K562 (cell line): ENCODE results near the gene VLDLR. TPM values are rescaled to one million over a fixed set of nuclear protein-coding genes. Genes with fewer than 3 reads are reported as not detected.

Experiments used
- ATAC-seq: fragments of 200-7000 bp; cut with Tn5 transposase; 3 replicates; pipeline ENCODE4 v1.9.1; 2020; ENCODE audit warnings: moderate library complexity
- BruUV-seq: library from RNA; stranded (reverse); fragments of 400-500 nt; replicated peaks from 2 replicates; lab custom pipeline; 2021; lab: Mats Ljungman, UMichigan
- CTCF ChIA-PET: fragments of 300-600 bp; formaldehyde crosslinking; extraction: SDS; loops from one replicate; lab custom pipeline; 2021; ENCODE audit warnings: low intra/inter-chr PET ratio; lab: Yijun Ruan, JAX
- POLR2A ChIA-PET: fragments of 300-600, 350-650 bp; sonication (Branson Sonifier 250); formaldehyde crosslinking; extraction: SDS; loops from one replicate; lab custom pipeline; 2021; ENCODE audit warnings: antibody characterized with exemption, inconsistent platforms; lab: Yijun Ruan, JAX
- DNase-seq, 4 experiments: peaks; one replicate each; pipeline versions ENCODE4 v3.0.0 to v3.0.0-alpha.2; 2011 to 2018; ENCODE audit warnings: low spot score in 3 of 4, mixed read lengths in 3 of 4; ENCODE audit errors: extremely low read depth in 1 of 4
- FAIRE-seq: peaks from 2 replicates; lab custom pipeline; 2011; peaks lifted over from hg19 to GRCh38; lab: Jason Lieb, UNC
- H2AFZ ChIP-seq: 2 replicates; pipeline ENCODE4 v1.6.0; 2011; ENCODE audit warnings: low read depth, low read length, control low read depth, inconsistent platforms
- H3K27ac ChIP-seq: fragments of 200-600 bp; 3 replicates; pipeline ENCODE4 v1.8.0; 2011; ENCODE audit warnings: low read depth, mild to moderate bottlenecking, control low read depth, inconsistent platforms, low read length, moderate library complexity, mixed read lengths; ENCODE audit errors: extremely low read depth
- H3K27me3 ChIP-seq, 2 experiments: fragments of 300-600 bp in 1 of 2; 2 replicates in 1 of 2; 3 replicates in 1 of 2; pipeline versions ENCODE4 v1.6.0 to v1.8.0; 2011; ENCODE audit warnings: inconsistent platforms in 2 of 2, low read length in 2 of 2, mild to moderate bottlenecking in 1 of 2, mixed read lengths in 1 of 2, moderate library complexity in 1 of 2; ENCODE audit not compliant: control insufficient read depth in 2 of 2, insufficient read depth in 2 of 2
- H3K36me3 ChIP-seq: fragments of 300-600 bp; 3 replicates; pipeline ENCODE4 v1.8.0; 2011; ENCODE audit warnings: mild to moderate bottlenecking, low read length, inconsistent platforms; ENCODE audit not compliant: control insufficient read depth, insufficient read depth
- H3K4me1 ChIP-seq, 2 experiments: fragments of 200-600 bp in 1 of 2; replicated peaks in 1 of 2; 2 replicates in 1 of 2; 3 replicates in 1 of 2; pipeline versions ENCODE4 v1.5.1 to v1.8.0; 2011; ENCODE audit warnings: inconsistent platforms in 2 of 2, low read length in 2 of 2, mild to moderate bottlenecking in 1 of 2, mixed read lengths in 1 of 2, moderate library complexity in 1 of 2; ENCODE audit not compliant: control insufficient read depth in 2 of 2, insufficient read depth in 2 of 2
- H3K4me2 ChIP-seq: 2 replicates; pipeline ENCODE4 v1.6.1; 2011; ENCODE audit warnings: low read length, control low read depth, inconsistent platforms, mixed read lengths; ENCODE audit not compliant: insufficient read depth
- H3K4me3 ChIP-seq: fragments of 200-600 bp; sonication (generic), shearing (Covaris generic); 2 replicates; pipeline ENCODE4 v1.5.1; 2016; ENCODE audit warnings: control low read depth, inconsistent platforms
- H3K79me2 ChIP-seq: fragments of 200-600 bp; 3 replicates; pipeline ENCODE4 v1.8.0; 2011; ENCODE audit warnings: low read length, inconsistent platforms; ENCODE audit not compliant: control insufficient read depth, insufficient read depth
- H3K9ac ChIP-seq, 2 experiments: 2 replicates each; pipeline versions ENCODE4 v1.6.0 to v1.6.1; 2011; ENCODE audit warnings: low read depth in 2 of 2, low read length in 2 of 2, control low read depth in 1 of 2, inconsistent platforms in 1 of 2, mild to moderate bottlenecking in 1 of 2, mixed read lengths in 1 of 2; ENCODE audit not compliant: insufficient read depth in 1 of 2
- H3K9me1 ChIP-seq: one replicate; pipeline ENCODE4 v1.6.0; 2011; ENCODE audit warnings: inconsistent platforms, mild to moderate bottlenecking, low read length, moderate library complexity; ENCODE audit not compliant: control insufficient read depth, insufficient read depth
- H3K9me3 ChIP-seq: replicated peaks from 2 replicates; pipeline ENCODE4 v1.5.1; 2011; ENCODE audit warnings: low read depth, low read length, inconsistent platforms; ENCODE audit not compliant: control insufficient read depth, insufficient read depth
- H4K20me1 ChIP-seq: replicated peaks from 2 replicates; pipeline ENCODE4 v1.6.1; 2011; ENCODE audit warnings: low read length, inconsistent platforms, mixed read lengths; ENCODE audit not compliant: control insufficient read depth, insufficient read depth
- CBFA2T3 ChIP-seq: fragments of 450-650 bp; IDR thresholded peaks from 2 replicates; pipeline ENCODE4 v1.6.1; 2017
- JUN ChIP-seq, 2 experiments: sonication (generic) in 1 of 2; formaldehyde crosslinking in 1 of 2; IDR thresholded peaks; 2 replicates each; pipeline versions ENCODE4 v1.6.1 to v1.8.0; 2012 to 2022; ENCODE audit warnings: borderline replicate concordance in 2 of 2, mild to moderate bottlenecking in 2 of 2, improper control_type of control experiment in 1 of 2, low read depth in 1 of 2, low read length in 1 of 2, missing genetic modification reagents in 1 of 2
- MAFF ChIP-seq: IDR thresholded peaks from 2 replicates; pipeline ENCODE4 v1.6.1; 2012; ENCODE audit warnings: low read length, improper control_type of control experiment
- MCM7 ChIP-seq, 2 experiments: fragments of 450-650 bp; IDR thresholded peaks; 2 replicates each; pipeline ENCODE4 v1.6.1; 2016 to 2018
- NFE2 ChIP-seq: IDR thresholded peaks from 2 replicates; pipeline ENCODE4 v1.6.1; 2014; ENCODE audit warnings: antibody characterized with exemption, low read depth
- NONO ChIP-seq, 2 experiments: fragments of 200-400 bp in 1 of 2; fragments of 450-650 bp in 1 of 2; formaldehyde crosslinking in 1 of 2; IDR thresholded peaks; 2 replicates each; pipeline ENCODE4 v1.6.1; 2017; ENCODE audit warnings: low read depth in 2 of 2, mild to moderate bottlenecking in 2 of 2, moderate library complexity in 2 of 2, low read length in 1 of 2
- PCBP2 ChIP-seq: fragments of 200-400 bp; formaldehyde crosslinking; IDR thresholded peaks from 2 replicates; pipeline ENCODE4 v1.6.1; 2018; ENCODE audit warnings: low read length, low read depth, mild to moderate bottlenecking, moderate library complexity; ENCODE audit not compliant: poor library complexity, severe bottlenecking
- PHF21A ChIP-seq: fragments of 450-650 bp; IDR thresholded peaks from 2 replicates; pipeline ENCODE4 v1.6.1; 2017; ENCODE audit warnings: low read depth, borderline replicate concordance
- RFX5 ChIP-seq: IDR thresholded peaks from 2 replicates; pipeline ENCODE4 v1.6.1; 2011; ENCODE audit warnings: low read depth, mild to moderate bottlenecking, improper control_type of control experiment, low read length
- SUPT5H ChIP-seq: fragments of 450-650 bp; IDR thresholded peaks from 2 replicates; pipeline ENCODE4 v1.6.1; 2016
- TAF7 ChIP-seq: fragments of 450-650 bp; IDR thresholded peaks from 2 replicates; pipeline ENCODE4 v1.6.1; 2016; ENCODE audit warnings: missing genetic modification characterization, missing compliant biosample characterization
- THAP7 ChIP-seq: fragments of 250-450 bp; sonication (Bioruptor Pico); IDR thresholded peaks from 2 replicates; pipeline ENCODE4 v1.5.0; 2021
- THRB ChIP-seq: fragments of 450-650 bp; formaldehyde crosslinking; conservative IDR thresholded peaks from 2 replicates; pipeline ENCODE4 v1.4.0; 2022; ENCODE audit warnings: mild to moderate bottlenecking, missing genetic modification characterization
- TSC22D4 ChIP-seq: fragments of 450-650 bp; IDR thresholded peaks from 2 replicates; pipeline ENCODE4 v1.6.1; 2016; ENCODE audit warnings: missing genetic modification characterization, missing biosample characterization, control low read depth
- ZFP91 ChIP-seq: sonication (generic); formaldehyde crosslinking; IDR thresholded peaks from 2 replicates; pipeline ENCODE4 v1.8.0; 2022; ENCODE audit warnings: mild to moderate bottlenecking, missing genetic modification reagents
- ZNF644 ChIP-seq: fragments of 200-800 bp; sonication (Bioruptor generic); IDR thresholded peaks from 2 replicates; pipeline ENCODE4 v1.6.1; 2016; ENCODE audit warnings: low read depth, missing genetic modification characterization, missing compliant biosample characterization
- ZNF764 ChIP-seq: fragments of 250-450 bp; sonication (Bioruptor Pico); IDR thresholded peaks from 2 replicates; pipeline ENCODE4 v1.4.0; 2020; ENCODE audit warnings: low read depth, mild to moderate bottlenecking, moderate library complexity
- WGBS: fragments of 100-300 bp; shearing (Covaris generic); methylation state at CpG from one replicate; pipeline ENCODE4 v1.1.6; 2016; ENCODE audit warnings: low coverage, mixed read lengths; ENCODE audit not compliant: insufficient coverage; ENCODE audit errors: missing lambda C conversion rate; 5-methylcytosine and 5-hydroxymethylcytosine counted together
- in situ Hi-C: fragments of 300-500 bp; cut with MboI; formaldehyde crosslinking; loops from 4 replicates; pipeline ENCODE4 v1.15.0; 2018; ENCODE audit warnings: inconsistent platforms, mixed read lengths
- intact Hi-C: fragments of 100-400 bp; cut with micrococcal nuclease; formaldehyde crosslinking; loops from 2 replicates; pipeline ENCODE4 v1.14.2; 2022
- polyA plus RNA-seq, 8 experiments: library from polyadenylated mRNA; depleted of rRNA in 4 of 8; stranded (reverse) in 5 of 8; unstranded in 3 of 8; fragments of >200 nt; fragmentation: Nextera tagmentation in 2 of 8; fragmentation: Illumina TruSeq in 1 of 8; extraction: Ambion mirVana in 2 of 8; extraction: Trizol in 1 of 8; gene quantifications; 2 replicates each; pipeline versions ENCODE4 v1.2.1 to v1.2.3, GENCODE V29; 2011 to 2014; ENCODE audit warnings: inconsistent platforms in 1 of 8, missing spikeins in 1 of 8
- total RNA-seq, 7 experiments: library from RNA; depleted of rRNA in 6 of 7; stranded (reverse); fragments of >200 nt in 6 of 7; fragmentation: Illumina TruSeq in 2 of 7; extraction: Trizol in 2 of 7; gene quantifications; 2 replicates each; pipeline versions ENCODE4 v1.2.1 to v1.2.3, GENCODE V29; 2011 to 2021; ENCODE audit warnings: low replicate concordance in 1 of 7

Gene VLDLR
- total and polyA plus RNA-seq, 9 of the 15 experiments (the other 6 are each of a cell fraction or from before 2014, with no cell fraction given) = 0.03 to 0.58 (median 0.08) TPM

- TF ChIP-seq NONO (IDR thresholded peaks at IDR 0.05; ENCODE audit: low read depth in 2 of 2, low read length in 1 of 2) (no peak), CBFA2T3 (no peak), THRB (CRISPR knock-in tag) (no peak), MAFF (no peak), NFE2 (peak; percentile 75), TAF7 (tag) (no peak), RFX5 (no peak), JUN (IDR thresholded peaks at IDR 0.05; ENCODE audit: borderline replicate concordance, low read depth, low read length) (no peak), JUN (CRISPR knock-in tag; IDR thresholded peaks at IDR 0.05; ENCODE audit: borderline replicate concordance) (no peak), ZNF644 (no peak), SUPT5H (no peak), PCBP2 (no peak)
These were observed 38.1 kb upstream of the VLDLR start (continued) for GRCh38 chr9:2583308-2584013.

- Histone ChIP-seq H3K9me3 (no peaks in the 10 kb centered on the region), H3K4me2 (no peak overlapping the region), H3K4me3 (no peak overlapping the region), H3K9me1 (no peaks in the 10 kb centered on the region), H4K20me1 (no peaks in the 10 kb centered on the region), H2AFZ (no peak overlapping the region), H3K36me3 (no peaks in the 10 kb centered on the region), H3K9ac (no peak overlapping the region), H3K27me3 (no peaks in the 10 kb centered on the region), H3K4me1 (no peaks in the 10 kb centered on the region), H3K27ac (no peak overlapping the region), H3K79me2 (no peaks in the 10 kb centered on the region)
- no peak for DNase-seq
- WGBS = 0% methylated on average over 1 of the region's 1 CpG
- FAIRE-seq = no peak
- intact Hi-C loops = no loop called here
- BruUV-seq = no TSS peak
- in situ Hi-C loops = no loop called here
- ChIA-PET POLR2A (no interaction called here), CTCF (no interaction called here)
- no peak for ATAC-seq
- TF ChIP-seq PHF21A (no peak), RFX5 (no peak), ZNF764 (CRISPR knock-in tag) (no peak), TSC22D4 (no peak), THAP7 (CRISPR knock-in tag) (no peak), ZFP91 (no peak), MCM7 (IDR thresholded peaks at IDR 0.05) (no peak)
These were observed 29.6 kb upstream of the VLDLR start for GRCh38 chr9:2591967-2592366.
